Transverse colon (tissue), 4 donors: ENCODE data around the gene TPRG1L. TPM values are rescaled to one million over a fixed set of nuclear protein-coding genes. Genes with fewer than 3 reads are reported as not detected.
A peak's percentile ranks its signal among the peaks of the same experiment; 100 is the strongest.

Source experiments
- DNase-seq: peaks from one replicate; pipeline ENCODE4 v3.0.0-alpha.2; 2019
- H3K27ac ChIP-seq, 4 donors: fragments of 200-600 bp; sonication (generic); 2 replicates each; pipeline ENCODE4 v1.5.1; 2016 to 2018; ENCODE audit warnings: inconsistent platforms in 4 of 4
- H3K27me3 ChIP-seq: fragments of 200-600 bp; sonication (generic); 2 replicates; pipeline ENCODE4 v1.5.1; 2017; ENCODE audit warnings: inconsistent platforms
- H3K36me3 ChIP-seq, 4 donors: fragments of 200-600 bp; sonication (generic); 2 replicates each; pipeline ENCODE4 v1.5.1; 2017 to 2019; ENCODE audit warnings: inconsistent platforms in 4 of 4
- H3K4me1 ChIP-seq, 4 donors: fragments of 200-600 bp; sonication (generic); 2 replicates each; pipeline ENCODE4 v1.5.1; 2017 to 2020; ENCODE audit warnings: inconsistent platforms in 4 of 4
- H3K4me3 ChIP-seq, 4 donors: fragments of 200-600 bp; sonication (generic); 1 replicate in 1 of 4; 2 replicates in 3 of 4; pipeline versions ENCODE4 v1.5.1 to v1.6.1; 2017 to 2019; ENCODE audit warnings: inconsistent platforms in 4 of 4
- H3K9me3 ChIP-seq, 2 donors: fragments of 200-600 bp; sonication (generic); 2 replicates each; pipeline ENCODE4 v1.5.1; 2017 to 2019; ENCODE audit warnings: inconsistent platforms in 2 of 2
- EP300 ChIP-seq: sonication (generic); formaldehyde crosslinking; IDR thresholded peaks from one replicate; pipeline ENCODE4 v1.6.1; 2017; ENCODE audit warnings: antibody characterized with exemption, low read depth
- POLR2A ChIP-seq: fragments of 450-650 bp; IDR thresholded peaks from one replicate; pipeline ENCODE4 v1.6.1; 2016; ENCODE audit warnings: antibody characterized with exemption, mild to moderate bottlenecking, moderate library complexity
- POLR2AphosphoS5 ChIP-seq, 3 donors: sonication (generic); formaldehyde crosslinking; IDR thresholded peaks; one replicate each; pipeline ENCODE4 v1.6.1; 2016; ENCODE audit warnings: antibody characterized with exemption in 3 of 3
- WGBS, 2 donors: methylation state at CpG; one replicate each; pipeline ENCODE4 v1.1.5; 2018; ENCODE audit warnings: low coverage in 1 of 2; 5-methylcytosine and 5-hydroxymethylcytosine counted together
- in situ Hi-C, 4 donors: fragments of 200-750 bp; cut with MboI; loops; one replicate each; pipeline versions ENCODE4 v1.15.0 to v1.15.1; 2017; ENCODE audit warnings: low sequenced_read_pairs in 3 of 4, low pct_ligation_motif_present in 1 of 4, low pct_unique_long_range_greater_than_20kb in 1 of 4
- intact Hi-C: fragments of 100-400 bp; cut with DNase I; formaldehyde crosslinking; loops from one replicate; pipeline ENCODE4 v1.15.1; 2023; ENCODE audit warnings: low total_unique reads
- total RNA-seq, 4 donors: library from RNA; depleted of rRNA; stranded (reverse); fragments of >200 nt; gene quantifications; one replicate each; pipeline ENCODE4 v1.1.0, GENCODE V29; 2016
- TF ChIP-seq, protein P1 (sequence below), 5 experiments: fragments of 200-600 bp in 3 of 5; fragments of 450-650 bp in 2 of 5; sonication (generic) in 3 of 5; IDR thresholded peaks; 1 replicate in 2 of 5; 2 replicates in 3 of 5; pipeline ENCODE4 v1.5.1; 2016 to 2017; ENCODE audit warnings: antibody characterized with exemption in 5 of 5, inconsistent platforms in 3 of 5, mild to moderate bottlenecking in 2 of 5, moderate library complexity in 1 of 5

Gene TPRG1L
- total RNA-seq, 4 donors from 2014 or later = 24.5 to 86.8 (median 56.0) TPM

DNA sequence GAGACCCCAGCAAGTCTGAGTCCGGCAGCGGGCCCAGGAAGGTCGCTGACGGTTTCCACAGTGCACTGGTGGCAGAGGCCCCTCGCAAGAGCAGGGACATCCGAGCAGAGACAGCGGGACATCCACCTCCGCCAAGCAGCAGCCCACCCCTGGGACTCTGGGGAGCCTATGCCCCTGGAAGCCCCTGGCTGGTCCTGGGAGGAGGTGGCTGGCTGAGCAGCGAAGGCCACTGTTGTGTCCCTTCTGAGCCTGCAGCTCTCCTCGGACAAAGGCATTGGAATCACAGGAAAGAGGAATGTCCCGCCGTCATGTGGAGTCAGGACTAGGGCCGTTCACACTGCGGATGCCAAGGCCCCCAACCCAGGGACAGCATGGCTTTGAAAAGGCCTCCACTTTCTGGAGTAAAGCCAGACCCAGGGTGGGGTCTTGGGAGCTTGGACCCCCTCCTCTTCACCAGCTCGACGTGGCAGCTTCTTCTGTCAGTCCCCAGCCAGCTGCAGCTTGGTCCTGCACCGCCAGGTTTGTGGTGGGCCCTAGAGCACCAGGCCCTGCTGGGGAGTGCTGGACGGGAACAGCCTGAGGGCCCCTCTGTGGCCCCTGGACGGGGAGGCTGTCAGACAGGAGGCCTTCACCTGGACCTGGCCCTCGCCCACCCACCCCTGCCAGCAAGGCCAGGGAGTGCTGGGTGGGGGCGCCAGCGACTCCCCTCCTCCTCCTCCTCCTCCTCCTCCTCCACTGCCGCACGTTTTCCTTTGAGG, 14.9 kb upstream of the TPRG1L start:
- TF ChIP-seq POLR2A = no peak
- TF ChIP-seq POLR2AphosphoS5 (IDR thresholded peaks at IDR 0.05) = no peak
- TF ChIP-seq, protein P1, sequence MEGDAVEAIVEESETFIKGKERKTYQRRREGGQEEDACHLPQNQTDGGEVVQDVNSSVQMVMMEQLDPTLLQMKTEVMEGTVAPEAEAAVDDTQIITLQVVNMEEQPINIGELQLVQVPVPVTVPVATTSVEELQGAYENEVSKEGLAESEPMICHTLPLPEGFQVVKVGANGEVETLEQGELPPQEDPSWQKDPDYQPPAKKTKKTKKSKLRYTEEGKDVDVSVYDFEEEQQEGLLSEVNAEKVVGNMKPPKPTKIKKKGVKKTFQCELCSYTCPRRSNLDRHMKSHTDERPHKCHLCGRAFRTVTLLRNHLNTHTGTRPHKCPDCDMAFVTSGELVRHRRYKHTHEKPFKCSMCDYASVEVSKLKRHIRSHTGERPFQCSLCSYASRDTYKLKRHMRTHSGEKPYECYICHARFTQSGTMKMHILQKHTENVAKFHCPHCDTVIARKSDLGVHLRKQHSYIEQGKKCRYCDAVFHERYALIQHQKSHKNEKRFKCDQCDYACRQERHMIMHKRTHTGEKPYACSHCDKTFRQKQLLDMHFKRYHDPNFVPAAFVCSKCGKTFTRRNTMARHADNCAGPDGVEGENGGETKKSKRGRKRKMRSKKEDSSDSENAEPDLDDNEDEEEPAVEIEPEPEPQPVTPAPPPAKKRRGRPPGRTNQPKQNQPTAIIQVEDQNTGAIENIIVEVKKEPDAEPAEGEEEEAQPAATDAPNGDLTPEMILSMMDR (IDR thresholded peaks at IDR 0.05) = no peak
- TF ChIP-seq EP300 = no peak
- peaks cover 49% of the 10 kb centered on the region for H3K27me3 ChIP-seq
- DNase-seq = no peak
- H3K4me3 ChIP-seq = no peak overlapping the region
- H3K36me3 ChIP-seq = no peaks in the 10 kb centered on the region
- H3K27ac ChIP-seq = no peak overlapping the region
- no peaks in the 10 kb centered on the region for H3K9me3 ChIP-seq
- WGBS, 2 donors = 62% methylated on average over 24 of the region's 24 CpGs; no CpG with 5 or more reads in 1 of the 2 donors
- in situ Hi-C loops (no loop called here), intact Hi-C loops (no loop called here)
- peaks cover 11 to 19% (median 15%) of the 10 kb centered on the region in 4 donors for H3K4me1 ChIP-seq

DNA sequence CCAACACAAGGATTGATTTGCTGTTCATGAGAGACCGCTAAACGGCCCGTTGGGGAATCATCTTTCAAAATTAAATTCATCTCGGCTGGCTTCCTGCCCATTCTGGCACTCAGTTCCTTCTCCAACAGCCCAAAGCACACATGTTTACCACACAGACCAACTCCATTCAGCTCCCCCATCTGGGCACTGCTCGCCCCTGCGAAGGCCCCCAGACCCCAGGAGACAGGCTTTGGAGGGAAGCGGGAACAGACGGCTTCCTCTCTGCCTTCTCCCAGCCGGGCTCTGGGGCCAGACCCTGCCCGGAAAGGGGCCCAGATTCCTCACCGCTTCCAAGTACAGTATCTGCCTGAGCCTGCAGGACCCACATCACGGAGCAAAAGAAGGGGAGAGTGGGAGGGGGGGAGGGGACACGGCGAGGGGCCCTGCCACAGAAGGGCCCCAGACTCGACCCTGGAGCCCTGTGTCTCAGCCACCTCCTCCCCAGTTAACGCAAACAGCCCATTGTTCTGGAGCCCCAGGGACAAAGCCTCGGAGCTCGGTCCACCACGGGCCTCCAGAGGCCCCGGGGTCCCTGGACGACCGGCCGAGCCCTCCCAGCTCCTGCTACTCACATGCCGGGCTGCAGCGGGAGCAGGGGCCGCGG, 14.2 kb upstream of the TPRG1L start:
- in situ Hi-C loops = no loop called here
- no peak for TF ChIP-seq POLR2AphosphoS5 (IDR thresholded peaks at IDR 0.05)
- TF ChIP-seq, protein P1 (IDR thresholded peaks at IDR 0.05) = no peak
- TF ChIP-seq POLR2A = no peak
- TF ChIP-seq EP300 = no peak
- H3K4me3 ChIP-seq = peak overlapping the region in 3 of 4 donors; percentile 25 to 44 (median 40)
- no peaks in the 10 kb centered on the region for H3K36me3 ChIP-seq
- DNase-seq = no peak
- H3K4me1 ChIP-seq = peaks cover 11 to 19% (median 15%) of the 10 kb centered on the region in 4 donors
- no peaks in the 10 kb centered on the region for H3K9me3 ChIP-seq
- intact Hi-C loops = no loop called here
- 6% methylated on average over 24 of the region's 27 CpGs; no CpG with 5 or more reads in 1 of the 2 donors for WGBS, 2 donors
- peaks cover 51% of the 10 kb centered on the region for H3K27me3 ChIP-seq
- H3K27ac ChIP-seq = no peak overlapping the region

DNA sequence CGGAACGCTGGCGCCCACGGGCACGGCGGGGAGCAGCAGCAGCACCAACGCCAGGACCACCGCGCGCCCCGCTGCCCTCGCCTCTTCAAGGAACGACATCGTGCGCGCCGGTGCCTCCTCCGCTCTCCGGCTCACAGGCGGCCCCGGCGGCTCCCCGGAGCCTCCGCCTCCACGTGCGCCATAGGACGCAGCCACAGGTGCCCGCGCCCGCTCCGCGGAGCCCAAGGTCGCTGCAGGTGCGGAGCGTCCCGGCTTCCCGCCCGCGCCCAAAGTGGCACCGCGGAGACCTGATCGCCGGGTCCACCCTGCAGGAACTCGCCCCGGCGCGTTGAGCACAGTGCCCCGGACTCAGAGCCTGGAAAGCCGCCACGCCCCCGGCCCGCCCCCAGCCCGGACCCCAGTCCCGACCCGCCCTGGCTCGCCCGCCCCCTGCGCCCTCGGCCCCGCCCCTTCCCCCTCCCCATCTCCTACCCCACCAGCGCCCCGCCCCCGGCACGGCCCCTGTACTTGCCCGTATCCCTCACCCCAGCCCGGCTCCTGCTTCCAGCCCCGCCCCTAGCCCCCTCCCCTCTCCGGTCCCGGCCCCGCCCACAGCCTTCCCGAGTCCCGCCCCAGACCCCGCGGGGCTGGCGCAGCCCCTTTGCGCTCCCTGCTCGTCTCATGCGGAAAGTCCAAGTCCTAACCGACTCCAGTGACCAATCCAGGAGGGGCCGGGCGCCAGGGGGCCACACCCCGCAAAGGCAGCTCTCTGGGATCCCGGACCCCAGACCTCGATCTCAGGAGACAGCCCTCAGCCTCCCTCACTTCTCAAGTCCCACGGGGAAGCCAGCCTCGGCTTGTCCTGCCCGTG, 13.4 kb upstream of the TPRG1L start, which contains the start of gene MEGF6:
TSS of gene MEGF6 (minus strand) at position 339 of the 850 bp plus-strand sequence. CDS start at position 99, 240 bp downstream.
- 1% methylated on average over 49 of the region's 87 CpGs; no CpG with 5 or more reads in 1 of the 2 donors for WGBS, 2 donors
- Histone ChIP-seq H3K36me3 (no peaks in the 10 kb centered on the region), H3K4me3 (peak within 1 kb of the TSS in 3 of 4 donors; percentile 25 to 44 (median 40)), H3K27ac (no peak within 1 kb of the TSS), H3K4me1 (peaks cover 11 to 19% (median 15%) of the 10 kb centered on the region in 4 donors), H3K27me3 (peaks cover 51% of the 10 kb centered on the region), H3K9me3 (no peaks in the 10 kb centered on the region)
- in situ Hi-C loops = no loop called here
- DNase-seq = peak; percentile 66
- TF ChIP-seq POLR2A (no peak), EP300 (no peak), POLR2AphosphoS5 (IDR thresholded peaks at IDR 0.05) (no peak)
- TF ChIP-seq, protein P1 (IDR thresholded peaks at IDR 0.05) = no peak
- intact Hi-C loops = no loop called here
